Measurements from ENCODE around the gene TRPV2. TPM values are rescaled to one million over a fixed set of nuclear protein-coding genes. Genes with fewer than 3 reads are reported as not detected.
A peak's percentile ranks its signal among the peaks of the same experiment; 100 is the strongest.
"Not testable (repeated sequence)": the region's sequence is repeated elsewhere in the genome, so short reads cannot be mapped to it uniquely, and the experiment has no call there.

The TRPV2 gene
- total and polyA plus RNA-seq, 9 donors: 3.2 to 5.5 (median 4.5) TPM

DNA sequence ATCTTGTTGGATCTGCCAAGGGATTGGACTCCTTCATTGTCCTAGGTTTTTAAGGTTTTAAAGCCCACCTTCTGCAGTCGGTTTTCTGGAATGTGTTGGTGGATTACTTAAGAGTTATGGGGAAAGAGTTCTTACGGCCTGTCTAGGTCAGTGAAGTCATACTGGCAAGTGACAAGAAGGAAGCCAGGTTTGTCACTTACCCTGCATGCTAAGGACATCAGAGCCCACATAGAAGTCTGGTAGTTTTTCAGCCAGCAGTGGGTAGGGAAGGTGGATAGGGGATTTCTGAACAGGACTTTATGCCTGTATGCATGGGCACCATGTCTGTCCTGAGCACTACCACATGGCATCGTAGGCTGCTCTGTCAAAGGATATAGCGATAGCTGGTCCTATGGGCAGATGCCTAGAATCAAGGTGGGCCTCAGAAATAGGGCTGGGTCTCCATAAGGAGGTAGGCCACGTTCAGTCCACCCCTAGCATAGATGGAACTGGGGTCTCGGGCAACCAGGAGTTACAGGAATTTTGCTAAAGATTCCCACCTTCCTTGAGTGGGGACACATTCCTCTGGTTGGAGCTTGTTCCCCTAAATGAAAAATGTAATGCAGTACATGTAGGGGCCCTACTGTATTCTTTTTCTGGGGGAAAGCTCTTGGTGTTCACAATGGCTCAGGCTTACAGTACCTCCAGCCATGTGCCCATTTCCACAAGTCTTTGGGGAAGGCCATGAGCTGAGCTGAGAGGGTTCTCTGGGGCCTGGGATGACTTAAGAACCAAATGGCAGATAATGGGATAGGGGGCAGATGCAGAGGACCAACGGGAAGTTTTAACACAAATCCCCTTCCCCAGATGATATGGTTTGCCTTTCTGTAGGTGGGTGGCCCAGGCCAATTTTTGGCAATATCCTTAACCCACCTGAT lies 27.5 kb downstream of the TRPV2 start:
- Histone ChIP-seq H3K27ac (ENCODE audit: low read length) (no peak overlapping the region), H3K9me3 (replicated peaks; ENCODE audit: control insufficient read depth, low read depth, low read length) (no peaks in the 10 kb centered on the region), H3K36me3 (ENCODE audit: control insufficient read depth, insufficient read depth, low read length) (peaks cover 65% of the 10 kb centered on the region), H3K4me1 (ENCODE audit: control insufficient read depth, insufficient read depth, low read length) (peaks cover 54% of the 10 kb centered on the region), H3K4me3 (ENCODE audit: low read length) (no peak overlapping the region), H3K27me3 (ENCODE audit: control insufficient read depth, insufficient read depth, low read length) (no peaks in the 10 kb centered on the region)
- 73% methylated on average over 3 of the region's 7 CpGs for whole genome bisulfite sequencing (ENCODE audit: insufficient coverage)
- DNase-seq: no peak

DNA sequence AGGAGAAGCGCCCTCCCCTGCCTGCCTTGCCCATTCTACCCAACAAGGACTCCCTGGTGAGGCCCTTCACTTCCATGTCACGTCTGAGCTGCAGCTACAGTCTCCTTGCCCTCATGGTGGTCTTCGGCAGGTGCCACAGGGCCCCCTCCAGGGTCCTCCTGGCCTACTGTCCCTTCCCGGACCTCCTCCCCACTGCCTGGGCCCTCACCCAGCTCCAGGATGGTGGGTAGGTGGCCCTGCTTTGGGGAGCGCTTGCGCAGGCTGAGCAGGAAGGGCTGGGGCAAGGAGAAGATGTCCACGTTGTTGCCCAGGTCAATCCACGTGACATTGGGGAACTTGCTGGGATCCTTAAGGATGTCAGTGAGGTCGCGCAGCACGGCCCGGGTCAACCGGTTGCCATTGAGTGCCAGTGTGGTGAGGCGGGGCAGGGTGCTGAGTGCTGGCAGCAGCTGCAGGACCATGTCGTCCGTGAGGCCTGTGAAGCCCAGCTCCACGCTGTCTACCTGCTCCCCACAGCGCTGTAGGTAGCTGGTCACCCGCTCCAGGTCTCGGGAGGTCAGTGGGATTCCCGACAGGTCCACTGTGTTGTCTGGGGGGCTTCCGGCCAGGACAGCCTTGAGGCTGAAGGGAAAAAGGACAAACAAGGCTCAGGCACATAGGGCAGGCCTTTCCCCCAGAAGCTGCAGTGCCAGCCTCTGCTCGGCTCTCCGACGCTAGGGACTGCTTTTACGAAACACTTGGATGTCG lies 28.3 kb downstream of the TRPV2 start:
- Histone ChIP-seq H3K27me3 (ENCODE audit: control insufficient read depth, insufficient read depth, low read length) (no peaks in the 10 kb centered on the region), H3K27ac (ENCODE audit: low read length) (peak overlapping the region; percentile 25), H3K4me1 (ENCODE audit: control insufficient read depth, insufficient read depth, low read length) (peaks cover 50% of the 10 kb centered on the region), H3K9me3 (replicated peaks; ENCODE audit: control insufficient read depth, low read depth, low read length) (no peaks in the 10 kb centered on the region), H3K4me3 (ENCODE audit: low read length) (no peak overlapping the region), H3K36me3 (ENCODE audit: control insufficient read depth, insufficient read depth, low read length) (peaks cover 74% of the 10 kb centered on the region)
- no peak for DNase-seq
- 78% methylated on average over 24 of the region's 27 CpGs for WGBS (ENCODE audit: insufficient coverage)

DNA sequence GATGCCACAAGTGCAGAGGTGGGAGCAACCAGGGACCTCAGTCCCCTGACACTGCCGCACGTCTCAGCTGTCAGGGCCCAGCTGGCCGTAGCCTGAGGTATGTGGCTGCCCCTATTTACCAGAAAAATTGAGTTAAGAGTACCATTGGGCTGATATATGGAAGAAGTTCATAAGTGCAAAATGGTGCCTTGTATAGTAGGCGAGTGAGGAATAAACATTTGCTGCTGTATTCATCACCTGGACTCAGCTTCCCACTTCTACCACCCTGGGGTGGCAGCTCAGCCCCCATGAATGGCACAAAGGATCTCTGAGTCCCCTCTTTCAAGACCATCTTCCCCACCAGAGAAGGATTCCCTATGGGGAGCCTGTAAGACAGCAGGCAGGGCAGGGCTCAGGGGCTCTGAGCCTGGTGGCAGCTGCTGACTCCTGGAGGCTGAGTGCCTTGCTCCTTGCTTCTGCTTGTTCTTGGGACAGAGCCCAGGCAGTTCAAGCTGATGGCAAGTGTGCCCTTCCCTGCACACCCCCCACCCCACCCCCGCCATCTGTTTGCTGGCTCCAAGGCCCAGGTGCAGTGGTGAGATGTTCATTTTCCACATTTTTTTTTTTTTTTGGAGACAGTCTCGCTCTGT lies 29.0 kb downstream of the TRPV2 start:
- Histone ChIP-seq H3K4me1 (ENCODE audit: control insufficient read depth, insufficient read depth, low read length) (peaks cover 50% of the 10 kb centered on the region), H3K27me3 (ENCODE audit: control insufficient read depth, insufficient read depth, low read length) (no peaks in the 10 kb centered on the region), H3K9me3 (replicated peaks; ENCODE audit: control insufficient read depth, low read depth, low read length) (no peaks in the 10 kb centered on the region), H3K4me3 (ENCODE audit: low read length) (no peak overlapping the region), H3K36me3 (ENCODE audit: control insufficient read depth, insufficient read depth, low read length) (peaks cover 81% of the 10 kb centered on the region), H3K27ac (ENCODE audit: low read length) (peak overlapping the region; percentile 25)
- no peak for DNase-seq
- WGBS (ENCODE audit: insufficient coverage): 70% methylated on average over 2 of the region's 6 CpGs

DNA sequence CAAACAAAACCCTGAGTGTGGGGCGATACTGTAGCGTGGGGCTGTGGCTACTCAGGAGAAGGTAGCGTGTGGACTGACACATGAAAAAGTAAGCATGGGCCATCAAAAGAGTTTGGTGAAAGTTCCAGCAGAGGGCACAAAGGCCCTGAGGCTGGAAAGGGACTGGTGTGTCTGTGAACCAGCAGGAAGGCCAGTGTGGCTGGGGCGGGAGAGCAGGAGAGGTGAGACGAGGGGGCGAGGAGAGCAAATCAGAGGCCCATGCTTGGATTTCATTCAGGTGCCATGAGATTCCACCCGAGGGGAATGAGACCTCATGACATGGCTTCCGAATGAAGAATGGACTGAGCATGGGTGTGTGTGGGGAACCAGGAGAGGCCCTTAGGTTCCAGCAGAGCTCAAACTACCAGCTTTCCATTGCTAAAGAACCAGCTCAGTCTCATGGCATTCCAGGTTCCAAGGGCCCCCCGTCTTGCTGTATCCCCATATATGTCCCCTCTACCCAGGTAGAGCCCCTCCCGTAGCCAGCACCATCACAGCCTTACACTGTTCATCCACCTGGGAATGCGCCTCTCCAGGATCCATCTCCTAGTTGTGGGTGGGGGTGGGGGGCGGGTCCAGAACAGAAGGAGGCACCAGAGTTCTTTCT lies 31.1 kb downstream of the TRPV2 start:
- Histone ChIP-seq H3K4me1 (ENCODE audit: control insufficient read depth, insufficient read depth, low read length) (peaks cover 36% of the 10 kb centered on the region), H3K36me3 (ENCODE audit: control insufficient read depth, insufficient read depth, low read length) (peaks cover 77% of the 10 kb centered on the region), H3K9me3 (replicated peaks; ENCODE audit: control insufficient read depth, low read depth, low read length) (no peaks in the 10 kb centered on the region), H3K27me3 (ENCODE audit: control insufficient read depth, insufficient read depth, low read length) (no peaks in the 10 kb centered on the region), H3K4me3 (ENCODE audit: low read length) (no peak overlapping the region), H3K27ac (ENCODE audit: low read length) (no peak overlapping the region)
- DNase-seq: no peak
- 80% methylated on average over 8 of the region's 12 CpGs for WGBS (ENCODE audit: insufficient coverage)

DNA sequence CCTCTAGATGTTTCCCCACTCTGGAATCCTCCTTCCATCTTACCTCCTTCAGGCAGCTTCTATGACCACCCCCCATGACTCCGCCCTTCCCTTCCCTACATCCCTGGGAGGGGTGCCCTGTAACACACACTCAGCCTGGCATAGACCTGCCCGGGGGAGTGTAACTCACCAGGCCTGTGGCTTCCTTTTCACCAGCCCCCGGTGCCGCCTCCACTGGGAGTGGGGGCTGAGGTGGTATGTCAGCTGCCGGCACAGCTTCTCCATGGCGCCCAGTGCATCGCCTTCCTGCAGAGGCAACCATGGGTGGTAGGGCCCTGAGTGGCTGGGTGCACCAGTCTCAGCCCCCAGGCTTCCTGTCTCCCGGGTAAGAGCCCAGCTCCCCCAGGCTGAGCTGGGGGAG lies 32.3 kb downstream of the TRPV2 start:
- Histone ChIP-seq H3K9me3 (replicated peaks; ENCODE audit: control insufficient read depth, low read depth, low read length) (no peaks in the 10 kb centered on the region), H3K27ac (ENCODE audit: low read length) (no peak overlapping the region), H3K4me1 (ENCODE audit: control insufficient read depth, insufficient read depth, low read length) (peaks cover 27% of the 10 kb centered on the region), H3K27me3 (ENCODE audit: control insufficient read depth, insufficient read depth, low read length) (no peaks in the 10 kb centered on the region), H3K36me3 (ENCODE audit: control insufficient read depth, insufficient read depth, low read length) (peaks cover 67% of the 10 kb centered on the region), H3K4me3 (ENCODE audit: low read length) (no peak overlapping the region)
- 91% methylated on average over 7 of the region's 8 CpGs for WGBS (ENCODE audit: insufficient coverage)
- no peak for DNase-seq

DNA sequence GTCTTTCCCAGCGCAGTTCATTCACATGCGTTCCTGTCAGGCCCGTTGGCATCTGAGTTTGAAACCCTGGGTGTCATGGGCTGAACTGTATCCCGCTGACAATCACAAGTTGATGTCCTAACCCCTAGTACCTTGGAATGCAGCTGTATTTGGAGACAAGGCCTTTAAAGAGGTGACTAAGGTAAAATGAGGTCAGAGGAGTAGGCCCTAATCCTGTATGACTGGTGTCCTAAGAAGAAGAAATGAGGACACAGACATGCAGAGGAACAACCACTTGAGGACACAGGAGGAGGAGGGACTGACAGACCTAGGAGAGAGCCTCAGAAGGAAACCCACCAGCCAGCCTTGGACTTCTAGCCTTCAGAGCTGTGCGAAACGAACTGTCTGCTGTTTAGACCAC lies 33.1 kb downstream of the TRPV2 start:
- no peak overlapping the region for H3K4me3 ChIP-seq (ENCODE audit: low read length)
- 88% methylated on average over 4 of the region's 6 CpGs for WGBS (ENCODE audit: insufficient coverage)
- no peaks in the 10 kb centered on the region for H3K27me3 ChIP-seq (ENCODE audit: control insufficient read depth, insufficient read depth, low read length)
- H3K27ac ChIP-seq (ENCODE audit: low read length): no peak overlapping the region
- peaks cover 19% of the 10 kb centered on the region for H3K4me1 ChIP-seq (ENCODE audit: control insufficient read depth, insufficient read depth, low read length)
- DNase-seq: no peak
- H3K36me3 ChIP-seq (ENCODE audit: control insufficient read depth, insufficient read depth, low read length): peaks cover 60% of the 10 kb centered on the region
- no peaks in the 10 kb centered on the region for H3K9me3 ChIP-seq (replicated peaks; ENCODE audit: control insufficient read depth, low read depth, low read length)

DNA sequence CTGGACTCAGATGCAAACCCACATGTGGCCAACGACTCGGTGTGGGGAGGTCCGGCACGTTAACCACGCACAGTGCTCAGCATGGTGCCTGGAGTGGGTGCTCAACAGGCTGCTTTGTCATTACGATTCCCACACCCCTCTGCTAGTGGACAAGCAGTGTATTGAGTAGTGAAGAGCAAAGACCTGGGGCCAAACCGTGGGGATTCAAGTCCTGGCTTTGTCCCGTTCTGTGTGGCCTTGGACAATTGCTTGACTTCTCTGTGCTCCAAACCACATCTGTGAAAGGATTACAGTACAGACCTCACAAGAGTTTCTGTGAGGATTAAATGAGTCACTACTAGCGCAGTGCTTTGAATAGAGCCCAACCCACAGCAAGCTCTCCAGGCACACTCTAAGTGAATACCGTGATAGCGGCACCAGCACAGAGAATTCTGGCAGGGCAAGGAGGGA lies 33.8 kb downstream of the TRPV2 start:
- Histone ChIP-seq H3K9me3 (replicated peaks; ENCODE audit: control insufficient read depth, low read depth, low read length) (no peaks in the 10 kb centered on the region), H3K36me3 (ENCODE audit: control insufficient read depth, insufficient read depth, low read length) (peaks cover 59% of the 10 kb centered on the region), H3K27me3 (ENCODE audit: control insufficient read depth, insufficient read depth, low read length) (no peaks in the 10 kb centered on the region), H3K4me3 (ENCODE audit: low read length) (no peak overlapping the region), H3K4me1 (ENCODE audit: control insufficient read depth, insufficient read depth, low read length) (peaks cover 13% of the 10 kb centered on the region), H3K27ac (ENCODE audit: low read length) (no peak overlapping the region)
- no peak for DNase-seq
- WGBS (ENCODE audit: insufficient coverage): 84% methylated on average over 7 of the region's 11 CpGs

DNA sequence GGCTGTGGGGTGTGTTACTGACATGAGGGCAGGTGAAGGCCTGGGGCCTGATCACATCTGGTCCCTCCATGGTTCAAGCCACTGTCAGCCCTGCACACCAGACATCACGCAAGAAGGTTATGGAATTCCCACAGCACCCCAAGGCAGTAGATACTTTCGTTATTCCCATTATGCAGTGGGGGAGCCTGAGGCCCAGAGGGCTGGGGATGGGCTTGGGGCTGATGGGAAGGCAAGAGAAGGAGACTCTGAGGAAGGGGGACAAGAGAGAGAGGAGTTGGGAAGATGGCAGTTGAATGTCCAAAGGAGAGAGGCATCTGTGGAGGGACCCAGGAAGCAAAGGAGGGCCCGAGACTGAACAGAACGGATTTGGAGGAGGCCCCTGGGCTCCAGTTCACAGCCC lies 34.7 kb downstream of the TRPV2 start:
- Histone ChIP-seq H3K36me3 (ENCODE audit: control insufficient read depth, insufficient read depth, low read length) (peaks cover 54% of the 10 kb centered on the region), H3K9me3 (replicated peaks; ENCODE audit: control insufficient read depth, low read depth, low read length) (no peaks in the 10 kb centered on the region), H3K27me3 (ENCODE audit: control insufficient read depth, insufficient read depth, low read length) (no peaks in the 10 kb centered on the region), H3K4me1 (ENCODE audit: control insufficient read depth, insufficient read depth, low read length) (peaks cover 6% of the 10 kb centered on the region), H3K4me3 (ENCODE audit: low read length) (no peak overlapping the region), H3K27ac (ENCODE audit: low read length) (no peak overlapping the region)
- WGBS (ENCODE audit: insufficient coverage): 100% methylated on average over 1 of the region's 4 CpGs
- no peak for DNase-seq

DNA sequence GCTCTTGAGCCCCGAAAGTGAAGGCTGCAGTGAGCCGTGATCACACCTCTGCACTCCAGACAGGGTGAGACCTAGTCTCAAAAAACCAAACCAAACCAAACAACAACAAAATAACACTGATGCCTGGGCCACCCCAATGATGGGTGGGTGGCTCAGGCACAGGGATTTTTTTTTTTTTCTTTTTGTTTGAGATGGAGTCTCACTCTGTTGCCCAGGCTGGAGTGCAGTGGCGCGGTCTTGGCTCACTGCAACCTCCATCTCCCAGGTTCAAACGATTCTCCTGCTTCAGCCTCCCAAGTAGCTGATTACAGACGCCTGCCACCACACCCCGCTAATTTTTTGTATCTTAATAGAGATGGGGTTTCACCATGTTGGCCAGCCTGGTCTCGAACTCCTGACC lies 36.9 kb downstream of the TRPV2 start:
- not testable (repeated sequence) for H3K9me3 ChIP-seq (replicated peaks; ENCODE audit: control insufficient read depth, low read depth, low read length); H3K27me3 ChIP-seq (ENCODE audit: control insufficient read depth, insufficient read depth, low read length); H3K27ac ChIP-seq (ENCODE audit: low read length); H3K4me1 ChIP-seq (ENCODE audit: control insufficient read depth, insufficient read depth, low read length); DNase-seq; H3K4me3 ChIP-seq (ENCODE audit: low read length)
- WGBS (ENCODE audit: insufficient coverage): 100% methylated on average over 1 of the region's 8 CpGs
- peaks cover 45% of the 10 kb centered on the region for H3K36me3 ChIP-seq (ENCODE audit: control insufficient read depth, insufficient read depth, low read length)

DNA sequence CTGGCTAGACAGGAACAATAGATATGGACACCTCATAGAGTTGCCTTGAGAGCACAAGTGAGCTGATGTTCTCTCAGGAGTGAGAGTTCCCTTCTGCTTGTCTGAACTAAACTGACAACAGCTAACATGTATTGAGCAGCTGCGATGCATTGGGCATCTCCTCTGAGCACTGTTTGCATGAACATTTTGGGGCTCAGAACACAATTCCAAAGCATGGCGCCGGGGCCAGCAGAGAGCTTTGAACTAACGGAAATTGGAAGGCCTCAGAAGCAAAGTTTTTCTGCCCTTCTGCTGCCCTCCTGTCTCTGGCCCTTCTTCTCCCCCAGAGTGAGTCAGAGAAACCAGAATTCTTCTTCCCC lies 38.1 kb downstream of the TRPV2 start:
- Histone ChIP-seq H3K9me3 (replicated peaks; ENCODE audit: control insufficient read depth, low read depth, low read length) (no peaks in the 10 kb centered on the region), H3K27ac (ENCODE audit: low read length) (no peak overlapping the region), H3K4me1 (ENCODE audit: control insufficient read depth, insufficient read depth, low read length) (no peaks in the 10 kb centered on the region), H3K36me3 (ENCODE audit: control insufficient read depth, insufficient read depth, low read length) (peaks cover 39% of the 10 kb centered on the region), H3K4me3 (ENCODE audit: low read length) (no peak overlapping the region), H3K27me3 (ENCODE audit: control insufficient read depth, insufficient read depth, low read length) (no peaks in the 10 kb centered on the region)
- 88% methylated on average over 4 of the region's 4 CpGs for WGBS (ENCODE audit: insufficient coverage)
- DNase-seq: no peak
